GM19324 (cell line): ENCODE data around the gene FSTL4.
"Not testable (repeated sequence)": the region's sequence is repeated elsewhere in the genome, so short reads cannot be mapped to it uniquely, and the experiment has no call there.

Source experiments
- ATAC-seq: cut with Tn5 transposase; IDR thresholded peaks from one replicate; pipeline ENCODE4 v1.9.1; 2021; ENCODE audit warnings: mild to moderate bottlenecking, moderate library complexity; ENCODE audit not compliant: unreplicated experiment, low FRiP score

The FSTL4 gene

GRCh38 chr5:133222040-133222439 is 390.3 kb downstream of the FSTL4 start:
- ATAC-seq, result no peak

GRCh38 chr5:133220851-133221674 is 391.3 kb downstream of the FSTL4 start:
- ATAC-seq, result no peak

- no peak for ATAC-seq
Measured at GRCh38 chr5:133219296-133219695, 393.0 kb downstream of the FSTL4 start.

GRCh38 chr5:133216138-133216537 is 396.2 kb downstream of the FSTL4 start:
- not testable (repeated sequence) for ATAC-seq

GRCh38 chr5:133214153-133214820 is 398.1 kb downstream of the FSTL4 start:
- ATAC-seq, result no peak

GRCh38 chr5:133205649-133206048 is 406.7 kb downstream of the FSTL4 start:
- ATAC-seq, result no peak

GRCh38 chr5:133205204-133205603 is 407.1 kb downstream of the FSTL4 start:
- no peak for ATAC-seq

GRCh38 chr5:133203317-133204305 is 408.7 kb downstream of the FSTL4 start:
- no peak for ATAC-seq

GRCh38 chr5:133202066-133202665 is 410.2 kb downstream of the FSTL4 start:
- ATAC-seq, result no peak

GRCh38 chr5:133201310-133201709 is 411.0 kb downstream of the FSTL4 start:
- no peak for ATAC-seq

- no peak for ATAC-seq
Measured at GRCh38 chr5:133200256-133200655, 412.1 kb downstream of the FSTL4 start.

GRCh38 chr5:133199417-133200178 is 412.7 kb downstream of the FSTL4 start:
- ATAC-seq, result no peak

GRCh38 chr5:133198511-133198910 is 413.8 kb downstream of the FSTL4 start:
- ATAC-seq, result no peak

- ATAC-seq, result no peak
Measured at GRCh38 chr5:133196441-133197085, 415.8 kb downstream of the FSTL4 start.

- no peak for ATAC-seq
Measured at GRCh38 chr5:133195250-133195649, 417.1 kb downstream of the FSTL4 start.

GRCh38 chr5:133193794-133194193 is 418.5 kb downstream of the FSTL4 start:
- ATAC-seq, result no peak

GRCh38 chr5:133192716-133193115 is 419.6 kb downstream of the FSTL4 start:
- no peak for ATAC-seq

- no peak for ATAC-seq
Measured at GRCh38 chr5:133189881-133190280, 422.5 kb downstream of the FSTL4 start.

GRCh38 chr5:133179405-133179804 is 432.9 kb downstream of the FSTL4 start:
- ATAC-seq, result no peak
